GM19324 (cell line): ENCODE measurements around the gene BCAP31.
"Not testable (repeated sequence)": the region's sequence is repeated elsewhere in the genome, so short reads cannot be mapped to it uniquely, and the experiment has no call there.

Experiments used
- ATAC-seq: cut with Tn5 transposase; IDR thresholded peaks from one replicate; pipeline ENCODE4 v1.9.1; 2021; ENCODE audit warnings: mild to moderate bottlenecking, moderate library complexity; ENCODE audit not compliant: unreplicated experiment, low FRiP score

BCAP31 gene

DNA sequence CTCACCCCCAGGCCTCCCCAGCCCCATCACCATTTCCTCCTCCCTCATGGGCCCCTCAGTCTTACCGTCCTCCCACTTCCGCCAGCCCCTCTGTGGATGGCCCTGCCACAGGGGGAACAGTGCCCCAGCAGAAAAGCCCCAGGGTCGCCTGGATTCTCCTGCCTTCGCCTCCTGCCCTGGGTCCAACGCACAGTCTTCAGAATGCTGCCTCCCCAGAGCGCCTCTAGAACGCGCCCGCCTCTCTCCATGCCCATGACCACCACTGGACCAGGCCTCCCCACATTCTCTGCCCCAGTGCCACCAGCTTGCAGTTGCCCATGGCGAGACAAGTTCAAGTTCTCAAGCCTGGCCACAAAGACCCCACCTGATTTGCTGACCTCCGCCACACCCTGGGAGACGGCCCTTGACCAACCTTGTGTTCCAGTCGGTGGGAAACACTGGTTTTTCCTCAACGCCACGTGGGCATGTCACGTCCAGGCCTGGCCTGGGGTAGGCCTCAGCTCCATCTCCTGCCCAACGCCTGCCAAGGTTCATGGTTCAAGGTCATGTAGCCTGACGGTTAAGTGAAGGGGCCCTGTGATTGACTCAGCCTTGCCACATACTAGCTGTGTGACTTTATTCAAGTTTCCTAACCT lies 39.2 kb upstream of the BCAP31 start:
- ATAC-seq = no peak

DNA sequence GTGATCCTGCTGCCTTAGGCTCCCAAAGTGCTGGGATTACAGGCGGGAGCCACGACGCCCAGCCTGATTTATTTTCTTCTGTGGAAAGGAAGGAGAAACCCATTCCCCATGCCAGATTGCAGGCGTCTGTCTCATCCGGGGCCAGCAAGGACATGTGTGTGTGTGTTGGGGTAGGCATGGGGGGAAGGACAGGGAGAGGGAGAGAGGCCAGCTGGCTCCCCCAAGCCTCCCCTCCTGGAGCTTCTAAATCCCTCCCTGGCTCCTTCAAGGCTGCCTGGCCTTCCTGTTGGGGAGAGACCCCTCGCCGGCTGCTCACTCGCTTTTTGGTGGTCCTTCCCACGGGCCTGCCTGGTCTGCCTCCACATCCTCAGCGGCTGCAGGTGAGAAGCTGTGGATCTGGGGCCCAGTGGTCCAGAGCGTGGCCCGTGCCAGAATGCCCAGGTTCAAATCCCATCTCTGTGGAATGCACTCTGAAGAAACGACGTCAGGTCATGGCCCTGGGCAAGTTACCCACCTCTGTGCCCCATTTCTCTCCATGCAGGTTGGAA lies 38.5 kb upstream of the BCAP31 start:
- ATAC-seq = no peak

- no peak for ATAC-seq
Observed at GRCh38 chrX:153761863-153762262, 37.7 kb upstream of the BCAP31 start.

DNA sequence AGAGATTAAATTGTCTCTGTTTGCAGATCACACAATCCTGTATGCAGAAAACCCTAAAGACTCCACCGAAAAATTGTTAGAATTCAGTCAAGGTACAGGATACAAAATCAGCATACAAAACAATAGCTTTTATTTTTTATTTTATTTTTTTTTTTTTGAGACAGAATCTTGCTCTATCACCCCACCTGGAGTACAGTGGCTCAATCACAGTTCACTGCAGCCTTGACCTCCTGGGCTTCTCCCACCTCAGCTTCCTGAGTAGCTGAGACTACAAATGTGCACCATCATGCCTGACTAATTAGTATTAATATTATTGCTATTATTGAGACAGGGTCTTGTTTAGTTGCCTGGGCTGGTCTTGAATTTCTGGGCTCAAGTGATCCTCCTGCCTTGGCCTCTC lies 30.9 kb upstream of the BCAP31 start:
- no peak for ATAC-seq

DNA sequence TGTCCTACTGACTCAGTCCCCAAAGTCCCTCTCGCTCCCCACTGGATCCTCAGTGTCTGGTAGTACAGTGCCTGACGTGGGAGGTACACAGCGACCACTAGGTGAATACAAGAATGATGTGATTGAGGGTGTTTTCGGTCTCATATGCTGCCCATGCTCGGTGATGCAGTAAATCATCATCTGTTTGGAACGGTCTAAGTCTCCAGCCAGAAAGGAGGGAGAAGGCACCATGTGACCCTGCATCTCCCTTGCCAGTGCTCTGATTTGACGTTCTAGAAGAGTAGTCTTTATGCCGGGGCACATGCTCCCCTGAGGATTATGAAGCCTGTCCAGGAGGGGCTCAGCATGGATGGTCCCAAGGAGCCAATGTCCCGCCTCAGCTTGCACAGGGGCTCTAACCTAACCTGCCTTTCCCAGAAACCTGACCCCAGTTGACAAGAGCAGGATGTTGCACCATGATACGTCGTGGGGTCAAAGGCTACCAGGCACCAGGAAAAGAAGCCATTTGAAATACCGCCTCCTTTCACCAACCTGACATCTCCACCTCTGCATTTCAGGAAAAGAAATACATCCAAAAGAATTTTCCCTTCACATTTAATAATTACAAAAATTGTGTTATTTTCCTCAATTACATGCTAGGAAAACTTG lies 26.1 kb upstream of the BCAP31 start:
- ATAC-seq = no peak

DNA sequence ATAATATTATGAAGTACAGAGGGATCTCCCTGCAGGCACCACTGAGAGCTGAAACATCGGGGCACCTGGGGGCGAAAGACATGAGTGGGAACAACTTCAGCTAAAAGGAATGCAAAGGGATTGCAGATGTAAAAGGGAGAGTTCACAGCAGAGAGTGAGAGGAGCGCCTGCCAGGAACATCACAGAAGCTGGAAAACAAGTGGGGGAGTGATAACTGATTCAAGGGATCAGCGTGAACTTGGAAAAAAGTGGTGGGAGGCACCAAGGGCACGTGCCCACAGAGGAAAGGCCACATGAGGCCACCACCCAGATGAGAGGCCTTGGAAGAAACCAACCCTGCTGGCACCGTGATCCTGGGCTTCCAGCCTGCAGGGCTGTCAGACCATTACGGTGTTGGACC lies 24.8 kb upstream of the BCAP31 start:
- ATAC-seq = not testable (repeated sequence)

- ATAC-seq = not testable (repeated sequence)
Observed at GRCh38 chrX:153746991-153747390, 22.8 kb upstream of the BCAP31 start.

GRCh38 chrX:153746359-153746758 lies 22.2 kb upstream of the BCAP31 start:
- ATAC-seq = no peak

GRCh38 chrX:153745067-153745433 lies 20.9 kb upstream of the BCAP31 start:
- not testable (repeated sequence) for ATAC-seq

DNA sequence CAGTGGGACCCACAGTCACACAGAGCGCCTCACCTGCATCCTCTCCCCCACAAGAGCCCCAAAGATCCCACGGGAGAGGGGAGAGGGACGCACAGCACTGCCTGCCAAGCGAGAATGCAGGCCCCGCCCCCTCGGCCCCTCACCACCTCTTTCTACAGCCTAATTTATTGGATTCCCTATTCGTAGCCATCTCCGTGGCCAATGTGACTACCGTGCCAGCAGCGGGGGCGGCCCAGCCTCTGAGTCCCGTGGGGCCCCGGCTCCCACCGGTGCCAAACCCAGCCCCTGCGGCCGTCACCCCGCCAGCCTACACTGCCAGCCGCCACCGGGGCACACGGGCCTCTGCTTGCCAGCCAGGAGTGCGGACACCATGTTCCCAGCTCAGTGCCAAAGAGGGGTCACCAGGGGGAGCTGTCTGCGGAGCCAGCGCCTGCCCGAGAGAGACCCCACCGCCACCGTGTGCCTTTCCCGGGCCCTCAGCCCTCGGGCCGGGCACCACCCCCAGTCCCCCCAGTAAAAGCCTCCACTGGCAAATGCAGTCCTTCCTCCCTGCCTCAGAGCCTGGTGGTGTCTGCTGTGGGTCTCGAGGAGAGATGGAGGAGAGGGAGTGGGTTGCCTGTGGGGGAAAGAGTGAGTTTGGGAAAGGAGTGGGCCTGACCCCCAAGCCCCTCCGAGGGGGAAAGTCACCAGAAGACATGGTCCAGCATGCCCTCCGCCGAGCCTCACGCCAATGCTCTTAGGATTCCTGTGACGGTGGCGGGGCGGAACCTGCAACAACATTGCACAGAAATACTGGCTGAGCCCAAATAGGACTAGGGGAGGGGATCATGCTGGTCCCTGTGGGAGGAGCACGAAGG lies 20.3 kb upstream of the BCAP31 start:
- ATAC-seq = no peak

- not testable (repeated sequence) for ATAC-seq
Observed at GRCh38 chrX:153743468-153744209, 19.5 kb upstream of the BCAP31 start.

- not testable (repeated sequence) for ATAC-seq
Observed at GRCh38 chrX:153742796-153743467, 18.7 kb upstream of the BCAP31 start.

GRCh38 chrX:153742111-153742510 lies 17.9 kb upstream of the BCAP31 start:
- ATAC-seq = not testable (repeated sequence)

- no peak for ATAC-seq
Observed at GRCh38 chrX:153741446-153741845, 17.3 kb upstream of the BCAP31 start.

GRCh38 chrX:153740631-153741222 lies 16.5 kb upstream of the BCAP31 start:
- ATAC-seq = no peak

DNA sequence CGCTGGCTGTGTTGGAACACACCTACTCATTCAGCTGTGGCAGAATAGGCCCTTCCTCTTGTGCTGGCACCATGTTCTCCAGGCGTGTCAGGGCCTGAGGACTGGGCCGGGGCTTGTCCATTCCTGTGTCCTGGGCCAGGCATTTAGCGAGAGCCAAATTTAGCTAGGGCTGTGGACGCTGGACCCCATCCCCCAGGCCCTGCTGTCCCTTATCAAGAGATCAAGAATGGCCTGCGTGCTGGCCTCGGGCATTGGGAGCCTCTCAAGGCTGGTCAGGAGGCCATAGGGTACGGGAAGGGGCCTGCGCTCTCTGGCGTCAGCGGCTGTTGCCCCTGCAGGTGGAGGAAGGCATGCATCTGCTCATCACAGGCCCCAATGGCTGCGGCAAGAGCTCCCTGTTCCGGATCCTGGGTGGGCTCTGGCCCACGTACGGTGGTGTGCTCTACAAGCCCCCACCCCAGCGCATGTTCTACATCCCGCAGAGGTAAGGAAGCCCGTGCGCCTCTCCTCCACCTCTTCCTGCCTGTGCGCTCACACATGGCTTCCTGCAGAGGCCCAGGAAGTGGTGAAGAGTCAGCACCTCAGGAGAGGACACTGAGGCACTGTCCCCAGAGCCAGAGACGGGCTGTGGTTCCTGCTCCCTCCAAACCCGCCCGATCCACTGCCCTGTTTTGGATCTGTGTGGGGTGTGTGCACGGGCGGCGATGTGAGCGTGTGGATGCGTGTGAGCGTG lies 15.7 kb upstream of the BCAP31 start:
- no peak for ATAC-seq

DNA sequence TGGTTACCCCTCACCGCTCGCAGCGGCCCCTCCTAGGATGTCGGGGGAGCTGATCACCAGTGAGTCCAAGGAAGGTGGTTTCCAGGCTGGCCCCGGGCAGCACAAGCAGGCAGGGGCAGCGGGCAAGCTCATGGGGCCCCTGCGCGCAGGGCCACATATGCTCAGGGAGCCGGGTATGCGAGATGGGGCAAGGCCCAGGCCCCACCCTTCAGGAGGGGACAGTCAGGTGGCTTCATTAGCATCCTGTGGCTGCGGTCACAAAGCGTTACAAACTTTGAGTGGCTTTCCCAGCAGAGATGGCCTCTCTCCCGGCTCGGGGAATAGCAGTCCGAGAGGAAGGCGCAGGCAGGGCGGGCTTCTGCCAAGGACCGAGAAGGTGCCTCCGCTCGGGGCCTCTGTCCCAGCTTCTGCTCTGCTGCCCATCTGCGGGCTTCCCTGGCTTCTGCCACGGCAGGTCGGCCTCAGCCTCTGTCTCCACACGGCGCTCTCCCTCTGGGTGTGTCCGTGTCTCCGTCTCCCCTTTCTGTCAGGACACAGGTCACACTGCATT lies 13.9 kb upstream of the BCAP31 start:
- no peak for ATAC-seq

- ATAC-seq = no peak
Observed at GRCh38 chrX:153736871-153737441, 12.8 kb upstream of the BCAP31 start.
